Neuronal stem cell (in vitro differentiated cells): ENCODE data around the gene STARD3NL.
"Not testable (repeated sequence)": the region's sequence is repeated elsewhere in the genome, so short reads cannot be mapped to it uniquely, and the experiment has no call there.

Experiments used
- DNase-seq: peaks from one replicate; pipeline ENCODE4 v3.0.0-alpha.2; 2013; ENCODE audit warnings: low spot score
- H2AFZ ChIP-seq: one replicate; pipeline ENCODE4 v1.6.1; 2013; ENCODE audit warnings: mild to moderate bottlenecking, low read length, inconsistent platforms
- H2AK5ac ChIP-seq: 2 replicates; pipeline ENCODE4 v1.6.1; 2013; ENCODE audit warnings: low read depth, mild to moderate bottlenecking, inconsistent platforms, low read length, moderate library complexity, mixed read lengths
- H2BK120ac ChIP-seq: 2 replicates; pipeline ENCODE4 v1.6.1; 2013; ENCODE audit warnings: low read depth, mild to moderate bottlenecking, inconsistent platforms, low read length, moderate library complexity, mixed read lengths
- H2BK12ac ChIP-seq: one replicate; pipeline ENCODE4 v1.6.1; 2013; ENCODE audit warnings: low read length, inconsistent platforms
- H2BK15ac ChIP-seq: 2 replicates; pipeline ENCODE4 v1.6.1; 2013; ENCODE audit warnings: mild to moderate bottlenecking, low read length, inconsistent platforms, mixed read lengths
- H2BK5ac ChIP-seq: one replicate; pipeline ENCODE4 v1.6.1; 2013; ENCODE audit warnings: inconsistent platforms, mild to moderate bottlenecking, low read length, moderate library complexity
- H3K14ac ChIP-seq: one replicate; pipeline ENCODE4 v1.6.1; 2013; ENCODE audit warnings: low read length, inconsistent platforms
- H3K18ac ChIP-seq: 2 replicates; pipeline ENCODE4 v1.6.1; 2013; ENCODE audit warnings: low read length, inconsistent platforms
- H3K23ac ChIP-seq: 2 replicates; pipeline ENCODE4 v1.6.1; 2013; ENCODE audit warnings: low read depth, mild to moderate bottlenecking, mixed read lengths, low read length, inconsistent platforms; ENCODE audit not compliant: poor library complexity
- H3K27ac ChIP-seq: replicated peaks from 3 replicates; pipeline ENCODE4 v1.5.1; 2013; ENCODE audit warnings: low read length, inconsistent platforms
- H3K27me3 ChIP-seq, 3 experiments: 2 replicates each; pipeline ENCODE4 v1.6.1; 2013; ENCODE audit warnings: low read length in 3 of 3, mild to moderate bottlenecking in 2 of 3, inconsistent platforms in 1 of 3, low read depth in 1 of 3, mixed read lengths in 1 of 3, moderate library complexity in 1 of 3; ENCODE audit not compliant: control insufficient read depth in 3 of 3, insufficient read depth in 3 of 3
- H3K36me3 ChIP-seq, 2 donors: replicated peaks in 1 of 2; 2 replicates each; pipeline ENCODE4 v1.6.1; 2013; ENCODE audit warnings: low read length in 2 of 2; ENCODE audit not compliant: control insufficient read depth in 2 of 2, insufficient read depth in 2 of 2
- H3K4ac ChIP-seq: 2 replicates; pipeline ENCODE4 v1.6.1; 2013; ENCODE audit warnings: inconsistent platforms, mild to moderate bottlenecking, low read length, moderate library complexity
- H3K4me1 ChIP-seq, 2 donors: 1 replicate in 1 of 2; 2 replicates in 1 of 2; pipeline ENCODE4 v1.6.1; 2013; ENCODE audit warnings: low read length in 2 of 2, low read depth in 1 of 2; ENCODE audit not compliant: control insufficient read depth in 2 of 2, insufficient read depth in 1 of 2
- H3K4me2 ChIP-seq: one replicate; pipeline ENCODE4 v1.6.1; 2013; ENCODE audit warnings: mild to moderate bottlenecking, low read length, inconsistent platforms; ENCODE audit not compliant: insufficient read depth, poor library complexity, severe bottlenecking
- H3K4me3 ChIP-seq, 2 donors: 2 replicates each; pipeline ENCODE4 v1.5.1; 2013; ENCODE audit warnings: low read length in 2 of 2, mild to moderate bottlenecking in 2 of 2, inconsistent platforms in 1 of 2, moderate library complexity in 1 of 2
- H3K79me1 ChIP-seq: one replicate; pipeline ENCODE4 v1.6.1; 2013; ENCODE audit warnings: low read depth, mild to moderate bottlenecking, inconsistent platforms, low read length, moderate library complexity
- H3K9ac ChIP-seq: one replicate; pipeline ENCODE4 v1.6.1; 2013; ENCODE audit warnings: mild to moderate bottlenecking, low read depth, low read length, inconsistent platforms; ENCODE audit not compliant: poor library complexity
- H3K9me3 ChIP-seq, 2 donors: replicated peaks in 1 of 2; 2 replicates each; pipeline versions ENCODE3 to v1.6.1; 2013; ENCODE audit warnings: low read length in 2 of 2, mild to moderate bottlenecking in 2 of 2, inconsistent platforms in 1 of 2, low read depth in 1 of 2, mixed read lengths in 1 of 2, moderate library complexity in 1 of 2; ENCODE audit not compliant: control insufficient read depth in 2 of 2, insufficient read depth in 1 of 2
- H4K8ac ChIP-seq: one replicate; pipeline ENCODE4 v1.6.1; 2013; ENCODE audit warnings: low read depth, mild to moderate bottlenecking, inconsistent platforms, low read length, moderate library complexity
- H4K91ac ChIP-seq: one replicate; pipeline ENCODE4 v1.6.1; 2013; ENCODE audit warnings: low read length, low read depth, mild to moderate bottlenecking, inconsistent platforms; ENCODE audit not compliant: poor library complexity
- WGBS, 2 donors: extraction: QIAGEN DNeasy Blood & Tissue Kit; methylation state at CpG; one replicate each; pipeline ENCODE4 v1.1.7; 2013; ENCODE audit warnings: missing lambda C conversion rate in 2 of 2, mixed read lengths in 1 of 2; ENCODE audit not compliant: insufficient read length in 2 of 2, insufficient replicate concordance in 1 of 2; ENCODE audit errors: extremely low coverage in 2 of 2; 5-methylcytosine and 5-hydroxymethylcytosine counted together

STARD3NL gene

GRCh38 chr7:38229386-38229785, 51.3 kb downstream of the STARD3NL start:
- H2AK5ac ChIP-seq = no peak overlapping the region
- H4K91ac ChIP-seq = no peak overlapping the region
- H4K8ac ChIP-seq = no peak overlapping the region
- H3K4ac ChIP-seq = no peak overlapping the region
- no peaks in the 10 kb centered on the region for H3K9me3 ChIP-seq
- no peak overlapping the region for H3K9ac ChIP-seq
- no peak for DNase-seq
- no CpG with 5 or more reads among the region's 6 CpGs for WGBS, 2 donors
- H3K23ac ChIP-seq = no peak overlapping the region
- no peak overlapping the region for H2AFZ ChIP-seq
- H2BK5ac ChIP-seq = no peak overlapping the region
- peaks cover 0 to 1% of the 10 kb centered on the region in 2 donors for H3K4me1 ChIP-seq
- H3K18ac ChIP-seq = no peak overlapping the region
- H3K36me3 ChIP-seq = peaks cover 6 to 75% of the 10 kb centered on the region in 2 donors
- H3K4me2 ChIP-seq = no peak overlapping the region
- H2BK12ac ChIP-seq = no peak overlapping the region
- no peak overlapping the region for H2BK120ac ChIP-seq
- no peaks in the 10 kb centered on the region for H3K79me1 ChIP-seq
- no peaks in the 10 kb centered on the region for H3K27me3 ChIP-seq
- no peak overlapping the region for H3K27ac ChIP-seq
- H3K14ac ChIP-seq = no peak overlapping the region
- H2BK15ac ChIP-seq = no peak overlapping the region
- H3K4me3 ChIP-seq = no peak overlapping the region

- Histone ChIP-seq H4K8ac (no peak overlapping the region), H3K27ac (no peak overlapping the region), H3K23ac (no peak overlapping the region), H3K27me3 (no peaks in the 10 kb centered on the region), H2BK12ac (no peak overlapping the region), H3K9me3 (no peaks in the 10 kb centered on the region), H2AK5ac (no peak overlapping the region), H3K4me1 (peaks cover 0 to 1% of the 10 kb centered on the region in 2 donors), H2AFZ (no peak overlapping the region), H3K36me3 (peaks cover 6 to 68% of the 10 kb centered on the region in 2 donors), H3K9ac (no peak overlapping the region), H2BK120ac (no peak overlapping the region), H3K4me3 (no peak overlapping the region), H3K18ac (no peak overlapping the region), H2BK5ac (no peak overlapping the region), H3K14ac (no peak overlapping the region), H2BK15ac (no peak overlapping the region), H4K91ac (no peak overlapping the region), H3K79me1 (no peaks in the 10 kb centered on the region), H3K4ac (no peak overlapping the region), H3K4me2 (no peak overlapping the region)
- no peak for DNase-seq
- no CpG with 5 or more reads among the region's 6 CpGs for WGBS, 2 donors
Observed at GRCh38 chr7:38229884-38230642, 52.0 kb downstream of the STARD3NL start.

- WGBS, 2 donors = no CpG with 5 or more reads among the region's 11 CpGs
- peaks cover 3 to 42% of the 10 kb centered on the region in 2 donors for H3K36me3 ChIP-seq
- H3K4me3 ChIP-seq = no peak overlapping the region
- H3K4ac ChIP-seq = no peak overlapping the region
- no peak overlapping the region for H2BK5ac ChIP-seq
- DNase-seq = no peak
- no peak overlapping the region for H3K23ac ChIP-seq
- H3K18ac ChIP-seq = no peak overlapping the region
- H3K27me3 ChIP-seq = no peaks in the 10 kb centered on the region
- H3K9ac ChIP-seq = no peak overlapping the region
- H2BK120ac ChIP-seq = no peak overlapping the region
- no peak overlapping the region for H3K27ac ChIP-seq
- no peak overlapping the region for H2AFZ ChIP-seq
- no peak overlapping the region for H4K8ac ChIP-seq
- peaks cover 0 to 1% of the 10 kb centered on the region in 2 donors for H3K4me1 ChIP-seq
- H3K14ac ChIP-seq = no peak overlapping the region
- H3K9me3 ChIP-seq = no peaks in the 10 kb centered on the region
- H3K79me1 ChIP-seq = no peaks in the 10 kb centered on the region
- no peak overlapping the region for H2BK12ac ChIP-seq
- no peak overlapping the region for H2AK5ac ChIP-seq
- H3K4me2 ChIP-seq = no peak overlapping the region
- no peak overlapping the region for H4K91ac ChIP-seq
- H2BK15ac ChIP-seq = no peak overlapping the region
Observed at GRCh38 chr7:38232502-38233366, 54.7 kb downstream of the STARD3NL start.

GRCh38 chr7:38234759-38235158, 56.7 kb downstream of the STARD3NL start:
- H3K4ac ChIP-seq, H3K27me3 ChIP-seq, H2AK5ac ChIP-seq, H2BK5ac ChIP-seq, H4K8ac ChIP-seq, H3K14ac ChIP-seq, H3K9me3 ChIP-seq, DNase-seq, H3K18ac ChIP-seq, H2BK120ac ChIP-seq, H3K9ac ChIP-seq, H4K91ac ChIP-seq, H2BK12ac ChIP-seq, H3K4me3 ChIP-seq, H3K79me1 ChIP-seq, H2AFZ ChIP-seq, H3K4me2 ChIP-seq, H3K4me1 ChIP-seq, H3K27ac ChIP-seq, H2BK15ac ChIP-seq, H3K23ac ChIP-seq: not testable (repeated sequence)
- WGBS, 2 donors = no CpG with 5 or more reads among the region's 11 CpGs
- peaks cover 0 to 22% of the 10 kb centered on the region in 2 donors for H3K36me3 ChIP-seq
